Central memory CD8-positive, alpha-beta T cell (primary cell): ENCODE data around the gene KRTAP10-4.

Experiments
- ATAC-seq: fragments of 150-1000 bp; cut with Tn5 transposase; replicated peaks from 2 replicates; pipeline ENCODE4 v1.10.0; 2022; ENCODE audit warnings: mild to moderate bottlenecking, moderate FRiP score, moderate number of reproducible peaks; ENCODE audit not compliant: poor library complexity, severe bottlenecking; ENCODE audit errors: extremely low read depth
- DNase-seq, 2 donors: peaks; one replicate each; pipeline ENCODE4 v3.0.0; 2021; ENCODE audit warnings: low spot score in 2 of 2
- H3K27ac Mint-ChIP-seq: one replicate; pipeline ENCODE4 v1.8.0; 2022; ENCODE audit warnings: low read depth, mild to moderate bottlenecking, moderate library complexity, mixed read lengths
- H3K27me3 Mint-ChIP-seq: one replicate; pipeline ENCODE4 v1.8.0; 2022; ENCODE audit warnings: mixed read lengths
- H3K36me3 Mint-ChIP-seq: one replicate; pipeline ENCODE4 v1.8.0; 2022; ENCODE audit warnings: mild to moderate bottlenecking, moderate library complexity, mixed read lengths; ENCODE audit not compliant: insufficient read depth
- H3K4me1 Mint-ChIP-seq: one replicate; pipeline ENCODE4 v1.8.0; 2022; ENCODE audit warnings: mixed read lengths
- H3K4me3 Mint-ChIP-seq: one replicate; pipeline ENCODE4 v1.8.0; 2022; ENCODE audit warnings: mild to moderate bottlenecking, moderate library complexity, mixed read lengths
- H3K9me3 Mint-ChIP-seq: one replicate; pipeline ENCODE4 v1.8.0; 2022; ENCODE audit warnings: mixed read lengths

KRTAP10-4 gene

DNA sequence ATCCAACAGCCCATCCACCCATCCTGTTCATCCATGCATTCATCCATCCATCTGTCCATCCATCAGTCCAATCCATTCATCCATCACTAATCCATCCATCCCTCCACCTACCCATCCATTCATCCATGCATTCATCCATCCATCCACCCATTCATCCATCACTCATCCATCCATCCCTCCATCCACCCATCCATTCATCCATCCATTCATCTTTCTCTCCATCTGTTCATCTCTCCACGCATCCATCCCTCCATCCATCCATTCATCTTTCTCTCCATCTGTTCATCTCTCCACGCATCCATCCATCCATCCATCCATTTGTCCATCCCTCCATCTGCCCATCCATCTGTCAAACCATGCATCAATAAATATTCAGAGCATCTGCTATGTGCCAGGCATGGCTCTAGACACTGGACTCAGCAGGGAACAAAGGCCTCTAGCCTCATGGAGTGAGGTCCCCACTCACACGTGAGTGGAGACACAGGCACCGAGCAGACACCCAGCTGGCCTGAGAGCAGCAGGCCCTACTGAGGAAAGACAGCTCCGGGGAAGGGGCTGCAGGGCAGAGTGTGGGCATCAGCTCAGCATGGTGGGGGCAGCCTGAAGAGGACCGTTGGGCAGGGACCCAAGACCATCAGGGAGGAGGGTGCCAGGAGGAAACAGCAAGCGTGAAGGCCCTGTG is 43.2 kb upstream of the KRTAP10-4 start:
- no peak for ATAC-seq
- Mint-ChIP-seq H3K36me3 (peaks cover 2% of the 10 kb centered on the region), H3K9me3 (no peaks in the 10 kb centered on the region), H3K27me3 (no peaks in the 10 kb centered on the region), H3K27ac (no peak overlapping the region), H3K4me1 (no peaks in the 10 kb centered on the region), H3K4me3 (no peak overlapping the region)
- DNase-seq = no peak

DNA sequence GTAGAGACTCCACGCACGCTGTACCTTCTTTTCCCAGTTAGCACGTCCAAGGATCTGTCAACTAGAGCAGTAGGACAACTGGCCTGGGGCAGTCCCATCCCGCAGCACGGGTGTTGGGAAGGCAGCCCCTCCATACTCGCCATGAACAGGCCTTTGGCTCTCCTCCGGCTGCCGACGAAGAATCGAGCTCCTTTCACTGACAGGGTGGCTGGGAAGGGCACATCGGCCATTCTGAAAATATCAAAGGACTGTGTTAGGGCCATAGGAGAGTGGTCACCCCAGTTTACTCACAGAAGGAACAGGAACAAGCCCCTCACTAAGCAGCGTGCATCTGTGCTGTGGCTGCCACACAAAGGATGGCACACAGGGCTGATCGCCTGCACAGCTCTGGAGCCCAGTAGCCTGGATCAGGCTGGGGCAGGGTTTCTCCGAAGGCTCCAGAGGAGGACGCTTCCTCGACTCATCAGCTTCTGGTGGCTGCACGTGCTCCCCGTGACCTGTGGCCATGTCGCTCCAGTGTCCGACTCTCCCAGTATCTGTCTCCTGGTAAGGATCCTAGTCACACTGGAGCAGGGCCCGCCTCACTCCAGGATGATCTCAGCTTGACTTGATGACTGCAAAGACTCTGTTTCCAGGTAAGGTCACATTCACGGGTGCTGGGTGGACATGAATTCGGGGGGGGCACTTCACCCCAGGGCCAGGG is 42.5 kb upstream of the KRTAP10-4 start:
- no peak for ATAC-seq
- H3K27ac Mint-ChIP-seq = no peak overlapping the region

DNA sequence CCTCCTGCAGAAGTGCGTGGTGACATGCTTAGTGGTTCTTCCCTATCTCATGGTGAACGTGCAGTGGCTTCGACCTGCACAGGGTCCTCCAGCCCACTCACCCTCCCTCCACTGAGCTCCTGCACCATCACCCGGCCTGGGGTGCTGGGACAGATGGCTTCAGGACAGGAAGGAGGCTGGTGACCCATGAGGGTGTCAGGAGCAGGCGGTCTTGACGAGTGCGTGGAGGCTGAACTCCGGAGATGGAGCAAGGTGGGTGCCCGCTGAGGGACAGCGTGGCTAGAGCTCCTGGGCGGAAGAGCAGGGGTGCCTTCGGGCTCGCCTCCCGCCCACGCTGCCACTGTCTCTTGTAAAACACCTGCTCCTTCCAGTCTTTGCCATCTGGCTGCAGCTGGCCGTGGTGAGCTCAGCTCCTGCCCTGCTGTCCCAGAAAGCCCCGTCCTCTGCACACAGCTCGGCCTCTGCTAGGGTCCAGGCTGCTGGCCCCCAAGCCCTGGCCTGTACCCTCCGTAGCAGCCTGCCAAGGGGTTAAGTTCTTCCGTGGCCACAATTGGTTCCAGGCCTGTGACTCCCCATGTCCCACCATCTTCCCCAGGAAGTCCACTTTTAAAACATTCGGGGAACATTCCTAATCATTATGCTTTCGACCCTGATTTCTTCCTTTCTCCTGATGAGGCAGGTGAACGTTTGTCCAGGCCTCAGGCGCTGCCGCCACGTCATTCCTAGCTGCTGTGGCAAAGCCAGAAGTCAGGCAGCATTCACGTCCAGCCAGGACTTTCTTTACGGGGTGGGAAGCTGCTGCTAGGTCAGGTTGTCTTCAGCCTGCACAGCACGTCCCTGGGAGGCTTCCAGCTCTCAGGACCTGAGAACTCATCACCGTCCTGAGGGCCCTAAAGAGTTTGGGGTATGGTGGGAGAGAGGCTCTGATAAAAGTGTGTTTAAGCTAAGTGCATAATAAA is 41.6 kb upstream of the KRTAP10-4 start:
- H3K27me3 Mint-ChIP-seq = no peaks in the 10 kb centered on the region
- no peaks in the 10 kb centered on the region for H3K4me1 Mint-ChIP-seq
- no peaks in the 10 kb centered on the region for H3K9me3 Mint-ChIP-seq
- DNase-seq (no peak), ATAC-seq (no peak)
- H3K27ac Mint-ChIP-seq = no peak overlapping the region
- H3K4me3 Mint-ChIP-seq = no peak overlapping the region
- H3K36me3 Mint-ChIP-seq = peaks cover 2% of the 10 kb centered on the region

More for the DNA sequence above, 42.5 kb upstream of the KRTAP10-4 start:
- Mint-ChIP-seq H3K27me3 (no peaks in the 10 kb centered on the region), H3K4me3 (no peak overlapping the region), H3K9me3 (no peaks in the 10 kb centered on the region), H3K4me1 (no peaks in the 10 kb centered on the region), H3K36me3 (peaks cover 2% of the 10 kb centered on the region)
- no peak for DNase-seq

DNA sequence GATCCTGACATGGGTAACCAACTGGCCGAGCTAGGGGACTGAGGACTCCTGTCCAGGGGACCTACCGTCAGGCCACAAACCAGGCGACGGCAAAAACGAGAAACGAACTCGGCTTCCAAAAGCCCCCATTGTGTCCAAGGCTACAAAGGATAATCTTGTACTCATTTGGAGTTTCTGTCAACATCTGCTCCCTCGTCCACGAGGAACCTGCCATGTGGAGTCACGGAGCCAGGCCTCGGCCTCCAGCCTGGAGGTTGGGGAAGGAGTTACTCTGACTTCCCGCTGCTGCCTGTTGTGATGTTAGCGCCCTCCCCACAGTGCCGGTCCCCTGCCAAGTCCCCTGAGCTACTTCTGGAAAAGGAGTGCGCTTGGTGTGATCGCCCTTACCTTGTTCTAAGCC is 40.8 kb upstream of the KRTAP10-4 start:
- DNase-seq = no peak
- H3K4me3 Mint-ChIP-seq = no peak overlapping the region
- peaks cover 2% of the 10 kb centered on the region for H3K36me3 Mint-ChIP-seq
- no peaks in the 10 kb centered on the region for H3K4me1 Mint-ChIP-seq
- H3K27me3 Mint-ChIP-seq = no peaks in the 10 kb centered on the region
- no peak overlapping the region for H3K27ac Mint-ChIP-seq
- H3K9me3 Mint-ChIP-seq = no peaks in the 10 kb centered on the region
- no peak for ATAC-seq

DNA sequence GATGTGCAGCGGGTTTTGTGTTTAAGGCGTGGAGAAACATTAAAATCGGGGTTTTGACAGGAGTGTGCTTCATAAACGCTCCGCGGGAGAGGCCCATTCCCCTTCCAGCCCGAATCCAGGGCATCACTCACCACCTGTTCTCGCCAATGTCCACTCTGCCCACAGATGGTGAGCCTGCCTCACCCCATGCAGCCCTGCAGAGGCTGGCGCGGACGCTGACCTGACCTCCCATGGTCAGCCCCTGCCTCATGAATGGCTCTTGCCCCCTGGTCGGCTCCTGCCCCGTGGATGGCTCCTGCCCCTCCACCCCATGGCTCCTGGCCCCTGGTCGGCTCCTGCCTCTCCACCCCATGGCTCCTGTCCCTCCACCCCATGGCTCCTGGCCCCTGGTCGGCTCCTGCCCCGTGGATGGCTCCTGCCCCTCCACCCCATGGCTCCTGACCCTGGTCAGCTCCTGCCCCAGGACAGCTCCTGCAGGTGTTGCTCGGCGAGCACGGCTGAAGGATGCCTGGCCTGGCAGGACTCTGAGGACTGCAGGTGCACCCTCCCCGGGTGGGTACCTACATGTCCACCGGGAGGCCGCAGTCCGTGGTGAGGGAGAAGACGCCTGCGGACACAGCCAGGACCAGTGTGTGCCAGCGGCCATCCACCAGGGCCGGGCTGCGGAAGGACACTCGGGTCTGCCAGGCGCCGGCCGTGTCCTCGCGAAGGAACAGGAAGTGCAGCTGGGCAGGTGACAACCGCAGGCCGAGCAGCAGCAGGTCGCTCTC is 40.2 kb upstream of the KRTAP10-4 start:
- no peaks in the 10 kb centered on the region for H3K4me1 Mint-ChIP-seq
- DNase-seq = no peak
- no peak overlapping the region for H3K4me3 Mint-ChIP-seq
- no peak overlapping the region for H3K27ac Mint-ChIP-seq
- no peak for ATAC-seq
- no peaks in the 10 kb centered on the region for H3K9me3 Mint-ChIP-seq
- no peaks in the 10 kb centered on the region for H3K27me3 Mint-ChIP-seq
- peaks cover 2% of the 10 kb centered on the region for H3K36me3 Mint-ChIP-seq

DNA sequence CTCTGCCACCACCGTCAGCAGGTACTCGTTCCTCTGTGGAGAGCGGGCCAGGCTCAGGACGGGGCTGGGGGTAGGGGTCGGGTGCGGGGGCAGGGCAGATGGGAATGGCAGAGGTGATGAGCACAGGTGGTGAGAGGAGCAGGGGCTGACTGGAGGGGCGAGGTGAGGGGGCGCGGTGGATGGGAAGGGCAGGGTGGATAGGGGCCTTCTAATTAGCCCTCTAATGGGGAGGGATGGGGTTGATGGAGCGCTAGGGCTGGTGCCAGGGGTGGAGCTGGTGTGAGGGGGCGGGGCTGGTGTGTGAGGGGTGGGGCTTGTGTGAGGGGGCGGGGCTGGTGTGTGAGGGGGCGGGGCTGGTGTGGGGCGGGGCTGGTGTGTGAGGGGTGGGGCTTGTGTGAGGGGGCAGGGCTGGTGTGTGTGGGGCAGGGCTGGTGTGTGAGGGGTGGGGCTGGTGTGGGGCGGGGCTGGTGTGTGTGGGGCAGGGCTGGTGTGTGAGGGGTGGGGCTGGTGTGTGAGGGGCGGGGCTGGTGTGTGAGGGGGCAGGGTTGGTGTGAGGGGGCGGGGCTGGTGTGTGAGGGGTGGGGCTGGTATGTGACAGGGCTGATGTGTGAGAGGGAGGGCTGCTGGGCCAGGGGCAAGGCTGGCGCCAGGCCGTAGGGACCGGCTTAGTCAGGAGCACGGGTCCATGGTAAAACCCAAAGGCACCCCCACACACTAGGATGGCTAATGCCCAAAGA is 39.5 kb upstream of the KRTAP10-4 start:
- Mint-ChIP-seq H3K27me3 (no peaks in the 10 kb centered on the region), H3K36me3 (peaks cover 2% of the 10 kb centered on the region), H3K9me3 (no peaks in the 10 kb centered on the region), H3K27ac (no peak overlapping the region), H3K4me3 (no peak overlapping the region), H3K4me1 (no peaks in the 10 kb centered on the region)
- ATAC-seq = no peak
- DNase-seq = no peak

DNA sequence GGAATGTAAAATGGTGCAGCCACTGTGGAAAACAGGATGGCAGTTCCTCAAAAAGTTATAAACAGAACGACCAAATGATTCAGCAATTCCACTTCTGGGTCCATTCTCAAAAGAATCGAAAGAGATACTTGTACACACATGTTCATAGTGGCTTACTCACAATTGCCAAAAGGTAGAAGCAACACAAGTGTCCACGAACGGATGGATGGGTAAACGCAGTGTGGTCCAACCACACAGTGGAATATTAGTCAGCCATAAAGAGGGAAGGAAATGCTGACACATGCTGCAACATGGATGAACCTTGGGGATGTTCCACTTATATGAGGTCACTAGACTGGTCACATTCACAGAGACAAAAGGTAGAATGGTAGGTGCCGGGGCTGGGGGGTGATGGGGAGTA is 38.8 kb upstream of the KRTAP10-4 start:
- H3K27me3 Mint-ChIP-seq = no peaks in the 10 kb centered on the region
- DNase-seq (no peak), ATAC-seq (no peak)
- H3K27ac Mint-ChIP-seq = no peak overlapping the region
- peaks cover 2% of the 10 kb centered on the region for H3K36me3 Mint-ChIP-seq
- no peak overlapping the region for H3K4me3 Mint-ChIP-seq
- H3K9me3 Mint-ChIP-seq = no peaks in the 10 kb centered on the region
- no peaks in the 10 kb centered on the region for H3K4me1 Mint-ChIP-seq

DNA sequence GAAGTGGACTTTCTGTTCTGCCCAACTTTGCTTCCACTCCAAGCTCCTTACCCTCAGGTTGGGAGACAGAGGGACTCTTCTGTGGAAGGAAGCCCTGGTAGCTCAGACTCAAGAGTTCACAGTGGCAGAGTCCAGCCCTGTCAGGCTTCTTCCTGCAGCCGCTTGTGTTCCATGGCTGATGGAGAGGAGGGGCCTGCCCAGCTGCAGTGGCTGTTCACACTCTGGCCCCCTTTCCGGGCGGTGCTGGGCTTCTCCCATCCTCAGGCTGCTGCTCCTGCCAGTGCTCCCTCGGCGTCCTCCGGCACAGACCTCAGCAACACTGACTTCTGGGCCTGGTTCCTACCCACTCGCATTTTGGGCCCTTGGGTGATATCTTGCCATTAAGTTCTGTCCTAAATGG is 37.6 kb upstream of the KRTAP10-4 start:
- DNase-seq (no peak), ATAC-seq (no peak)
- Mint-ChIP-seq H3K4me3 (no peak overlapping the region), H3K4me1 (no peaks in the 10 kb centered on the region), H3K27me3 (no peaks in the 10 kb centered on the region), H3K27ac (no peak overlapping the region), H3K9me3 (no peaks in the 10 kb centered on the region), H3K36me3 (peaks cover 2% of the 10 kb centered on the region)

DNA sequence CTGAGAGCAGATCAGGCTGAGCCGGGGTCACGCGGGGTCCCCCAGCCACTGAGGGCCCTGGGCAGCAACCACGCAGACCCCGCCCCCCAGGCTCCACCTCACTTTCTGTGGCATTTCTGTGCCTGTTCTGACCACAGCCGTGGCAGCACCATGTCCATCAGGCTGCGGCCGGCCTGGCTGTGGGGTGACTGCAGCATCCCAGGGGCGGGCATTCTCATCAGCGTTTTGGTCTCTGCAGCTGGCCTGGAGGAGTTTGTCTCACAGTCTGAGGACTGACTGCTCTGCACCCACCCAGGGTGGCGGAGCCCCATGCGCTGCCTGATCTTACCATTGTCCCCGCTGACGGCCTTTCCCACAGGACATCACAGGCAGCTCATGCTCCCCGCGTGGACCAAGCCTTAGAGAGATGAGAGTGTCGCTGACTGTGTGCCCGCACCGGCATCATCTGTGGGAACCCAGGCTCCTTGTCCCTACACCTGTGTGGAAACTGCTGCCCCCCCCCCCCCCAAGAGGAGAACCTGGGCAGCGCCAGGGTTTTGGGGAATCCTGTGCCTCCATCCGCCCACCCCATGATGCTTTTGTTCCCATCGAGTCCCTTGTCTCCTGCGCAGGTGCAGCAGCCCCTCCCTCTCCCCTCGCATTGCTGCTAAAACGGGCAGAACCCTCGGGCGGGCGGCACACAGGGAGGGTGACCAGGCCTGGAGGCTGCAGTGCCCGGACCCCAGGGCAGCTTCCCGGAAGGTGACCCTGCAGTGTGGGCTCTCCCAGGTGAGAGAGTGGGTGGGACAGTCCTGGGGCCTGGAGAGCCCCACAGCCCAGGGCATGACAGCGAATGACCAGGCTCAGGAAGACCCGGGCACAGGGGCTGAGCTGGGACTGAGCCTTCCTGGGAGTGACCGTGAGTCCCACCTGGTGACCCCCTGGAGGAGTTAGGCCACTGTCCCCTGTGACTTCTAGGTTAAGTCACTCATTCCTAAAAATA is 35.3 kb upstream of the KRTAP10-4 start:
- no peaks in the 10 kb centered on the region for H3K36me3 Mint-ChIP-seq
- no peak for ATAC-seq

DNA sequence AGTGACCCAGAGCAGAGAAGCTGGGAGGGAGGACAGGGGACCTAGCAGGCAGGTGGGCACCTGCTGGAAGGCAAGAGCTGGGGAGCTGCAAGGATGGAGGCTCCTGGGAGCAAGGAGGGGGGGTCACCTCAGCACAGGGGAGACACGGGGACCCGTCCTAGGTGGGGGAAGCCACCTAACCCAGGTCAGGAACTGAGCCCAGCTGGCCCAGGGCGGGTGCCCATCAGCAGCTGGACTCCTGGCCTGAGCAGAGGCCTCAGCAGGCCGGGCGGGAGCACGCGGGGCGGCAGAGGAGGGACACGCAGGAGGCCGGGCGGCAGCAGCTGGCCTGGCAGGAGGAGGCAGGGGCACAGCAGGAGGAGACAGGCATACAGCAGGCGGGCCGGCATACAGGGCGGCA is 34.5 kb upstream of the KRTAP10-4 start:
- Mint-ChIP-seq H3K27ac (no peak overlapping the region), H3K36me3 (no peaks in the 10 kb centered on the region), H3K4me1 (no peaks in the 10 kb centered on the region), H3K9me3 (no peaks in the 10 kb centered on the region), H3K27me3 (no peaks in the 10 kb centered on the region), H3K4me3 (no peak overlapping the region)
- peak in 1 of 2 donors; percentile 10 for DNase-seq
- no peak for ATAC-seq

More for the DNA sequence above, 35.3 kb upstream of the KRTAP10-4 start:
- DNase-seq = peak in 1 of 2 donors; percentile 4
- Mint-ChIP-seq H3K27me3 (no peaks in the 10 kb centered on the region), H3K4me1 (no peaks in the 10 kb centered on the region), H3K4me3 (no peak overlapping the region), H3K27ac (no peak overlapping the region), H3K9me3 (no peaks in the 10 kb centered on the region)
